Duodenal mucosa (tissue), 2 donors: ENCODE data around the gene SFXN3.

Source experiments
- H3K27ac ChIP-seq: one replicate; pipeline ENCODE4 v1.7.0; 2013; ENCODE audit warnings: low read depth, low read length
- H3K27me3 ChIP-seq, 2 donors: one replicate each; pipeline ENCODE4 v1.7.0; 2013; ENCODE audit warnings: low read length in 2 of 2, control low read depth in 1 of 2; ENCODE audit not compliant: insufficient read depth in 2 of 2, control insufficient read depth in 1 of 2
- H3K36me3 ChIP-seq, 2 donors: one replicate each; pipeline ENCODE4 v1.7.0; 2013; ENCODE audit warnings: low read length in 2 of 2, control low read depth in 1 of 2; ENCODE audit not compliant: insufficient read depth in 2 of 2, control insufficient read depth in 1 of 2
- H3K4me1 ChIP-seq, 2 donors: one replicate each; pipeline ENCODE4 v1.7.0; 2013; ENCODE audit warnings: low read length in 2 of 2, control low read depth in 1 of 2; ENCODE audit not compliant: insufficient read depth in 2 of 2, control insufficient read depth in 1 of 2
- H3K4me3 ChIP-seq, 2 donors: one replicate each; pipeline ENCODE4 v1.7.0; 2013; ENCODE audit warnings: low read length in 2 of 2, low read depth in 1 of 2
- H3K9ac ChIP-seq, 2 donors: one replicate each; pipeline ENCODE4 v1.7.0; 2013; ENCODE audit warnings: low read length in 2 of 2, low read depth in 1 of 2
- H3K9me3 ChIP-seq, 2 donors: one replicate each; pipeline ENCODE4 v1.7.0; 2013; ENCODE audit warnings: low read length in 2 of 2, control low read depth in 1 of 2; ENCODE audit not compliant: control insufficient read depth in 1 of 2

Gene SFXN3

GRCh38 chr10:101046332-101047238 is 15.6 kb downstream of the SFXN3 start:
- H3K27me3 ChIP-seq, result peaks cover 37 to 39% of the 10 kb centered on the region in 2 donors
- H3K36me3 ChIP-seq, result no peaks in the 10 kb centered on the region
- no peaks in the 10 kb centered on the region for H3K9me3 ChIP-seq
- H3K4me1 ChIP-seq, result peaks cover 29 to 33% of the 10 kb centered on the region in 2 donors
- no peak overlapping the region for H3K27ac ChIP-seq
- no peak overlapping the region for H3K4me3 ChIP-seq
- no peak overlapping the region for H3K9ac ChIP-seq

- Histone ChIP-seq H3K4me3 (no peak overlapping the region), H3K36me3 (no peaks in the 10 kb centered on the region), H3K9me3 (no peaks in the 10 kb centered on the region), H3K27me3 (peaks cover 37 to 39% of the 10 kb centered on the region in 2 donors), H3K4me1 (peaks cover 22 to 26% of the 10 kb centered on the region in 2 donors), H3K27ac (no peak overlapping the region), H3K9ac (no peak overlapping the region)
Observed at GRCh38 chr10:101047268-101047667, 16.2 kb downstream of the SFXN3 start.

DNA sequence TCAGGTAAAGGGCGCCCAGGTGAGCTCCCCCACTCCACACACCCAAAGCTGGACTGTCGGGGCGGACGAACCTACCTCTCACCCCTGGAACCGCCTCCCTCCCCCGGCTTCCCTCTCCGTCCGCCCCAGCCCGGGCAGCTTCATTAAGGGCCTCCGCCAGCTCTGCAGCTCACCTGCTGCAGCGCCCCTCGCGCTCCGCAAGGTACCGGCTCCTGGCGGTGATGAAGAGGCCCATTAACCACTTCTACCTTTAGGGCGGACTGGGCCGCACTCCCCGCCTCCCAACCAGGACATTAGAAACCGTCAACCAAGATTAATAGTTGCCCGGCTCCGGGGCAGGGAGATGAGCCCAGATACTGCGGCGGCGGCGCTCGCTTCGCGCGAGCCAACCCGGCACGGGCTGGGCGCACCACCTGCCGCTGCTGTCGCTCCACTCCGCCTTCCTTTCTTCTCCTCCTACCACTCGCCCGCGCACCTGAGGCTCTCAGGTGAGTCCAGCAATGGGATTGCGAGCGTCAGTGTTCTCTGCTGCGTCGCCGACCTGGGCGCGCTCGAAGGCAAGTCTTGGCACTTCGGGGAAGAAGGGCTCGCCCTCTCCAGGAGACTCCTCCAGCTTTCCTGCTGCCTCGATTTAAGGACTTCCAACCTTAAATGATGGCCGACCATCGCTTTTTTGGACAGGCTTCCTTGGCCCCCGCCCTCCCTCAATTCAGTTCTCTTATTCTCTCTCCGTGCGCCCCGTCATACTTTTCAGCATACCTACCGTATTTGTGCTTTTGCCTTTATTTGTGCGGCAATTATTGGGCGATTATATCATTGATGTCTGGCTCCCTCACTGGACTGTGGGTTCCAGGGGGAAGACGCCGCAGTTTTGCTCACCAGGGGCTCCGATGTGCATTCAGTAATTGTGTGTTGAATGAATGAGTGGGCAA is 17.2 kb downstream of the SFXN3 start:
- Histone ChIP-seq H3K9ac (no peak overlapping the region), H3K9me3 (no peaks in the 10 kb centered on the region), H3K27me3 (peaks cover 37 to 39% of the 10 kb centered on the region in 2 donors), H3K27ac (no peak overlapping the region), H3K4me3 (no peak overlapping the region), H3K4me1 (peaks cover 18 to 21% of the 10 kb centered on the region in 2 donors), H3K36me3 (no peaks in the 10 kb centered on the region)

- Histone ChIP-seq H3K9ac (peak overlapping the region; percentile 25 to 49), H3K4me1 (peaks cover 18 to 22% of the 10 kb centered on the region in 2 donors), H3K9me3 (no peaks in the 10 kb centered on the region), H3K36me3 (no peaks in the 10 kb centered on the region), H3K27me3 (peaks cover 37 to 39% of the 10 kb centered on the region in 2 donors), H3K4me3 (peak overlapping the region; percentile 53 to 57), H3K27ac (no peak overlapping the region)
Observed at GRCh38 chr10:101050208-101051069, 19.4 kb downstream of the SFXN3 start.

- H3K9ac ChIP-seq, result no peak overlapping the region
- peaks cover 28 to 30% of the 10 kb centered on the region in 2 donors for H3K27me3 ChIP-seq
Observed at GRCh38 chr10:101052285-101052684, 21.3 kb downstream of the SFXN3 start.

GRCh38 chr10:101053516-101053915 is 22.5 kb downstream of the SFXN3 start:
- Histone ChIP-seq H3K9ac (no peak overlapping the region), H3K27me3 (peaks cover 18 to 19% of the 10 kb centered on the region in 2 donors), H3K4me1 (peaks cover 15 to 18% of the 10 kb centered on the region in 2 donors), H3K27ac (no peak overlapping the region), H3K36me3 (no peaks in the 10 kb centered on the region), H3K9me3 (no peaks in the 10 kb centered on the region), H3K4me3 (no peak overlapping the region)

More at GRCh38 chr10:101052285-101052684, 21.3 kb downstream of the SFXN3 start:
- no peaks in the 10 kb centered on the region for H3K36me3 ChIP-seq
- peaks cover 18 to 22% of the 10 kb centered on the region in 2 donors for H3K4me1 ChIP-seq
- no peak overlapping the region for H3K4me3 ChIP-seq
- no peaks in the 10 kb centered on the region for H3K9me3 ChIP-seq
- H3K27ac ChIP-seq, result no peak overlapping the region

- no peaks in the 10 kb centered on the region for H3K9me3 ChIP-seq
- H3K27ac ChIP-seq, result no peak overlapping the region
Observed at GRCh38 chr10:101054351-101054750, 23.3 kb downstream of the SFXN3 start.

GRCh38 chr10:101054876-101055275 is 23.8 kb downstream of the SFXN3 start:
- Histone ChIP-seq H3K9me3 (no peaks in the 10 kb centered on the region), H3K9ac (no peak overlapping the region), H3K27me3 (peaks cover 6 to 9% of the 10 kb centered on the region in 2 donors), H3K4me1 (peaks cover 17 to 21% of the 10 kb centered on the region in 2 donors), H3K27ac (no peak overlapping the region), H3K36me3 (no peaks in the 10 kb centered on the region), H3K4me3 (peak overlapping the region in 1 of 2 donors; percentile 25)

More at GRCh38 chr10:101054351-101054750, 23.3 kb downstream of the SFXN3 start:
- Histone ChIP-seq H3K9ac (no peak overlapping the region), H3K27me3 (peaks cover 10% of the 10 kb centered on the region in 2 donors), H3K4me3 (peak overlapping the region in 1 of 2 donors; percentile 25), H3K36me3 (no peaks in the 10 kb centered on the region), H3K4me1 (peaks cover 12 to 21% of the 10 kb centered on the region in 2 donors)

- Histone ChIP-seq H3K4me1 (peaks cover 19 to 21% of the 10 kb centered on the region in 2 donors), H3K9me3 (no peaks in the 10 kb centered on the region), H3K27ac (no peak overlapping the region), H3K27me3 (peaks cover 4 to 8% of the 10 kb centered on the region in 2 donors), H3K9ac (no peak overlapping the region), H3K4me3 (no peak overlapping the region), H3K36me3 (no peaks in the 10 kb centered on the region)
Observed at GRCh38 chr10:101055411-101055810, 24.4 kb downstream of the SFXN3 start.
